DND-41 (cell line): ENCODE data around the gene SCYGR6.

Experiments used
- EZH2 ChIP-seq: IDR thresholded peaks from 3 replicates; pipeline ENCODE4 v1.6.1; 2012; ENCODE audit warnings: borderline replicate concordance, low read depth, mild to moderate bottlenecking, moderate library complexity, low read length, inconsistent platforms; ENCODE audit not compliant: severe bottlenecking
- TF ChIP-seq, protein P1 (sequence below): IDR thresholded peaks from 2 replicates; pipeline ENCODE4 v1.5.1; 2012; ENCODE audit warnings: borderline replicate concordance, low read length, moderate library complexity, mild to moderate bottlenecking; ENCODE audit not compliant: poor library complexity, severe bottlenecking; ENCODE audit errors: extremely low read depth

DNA sequence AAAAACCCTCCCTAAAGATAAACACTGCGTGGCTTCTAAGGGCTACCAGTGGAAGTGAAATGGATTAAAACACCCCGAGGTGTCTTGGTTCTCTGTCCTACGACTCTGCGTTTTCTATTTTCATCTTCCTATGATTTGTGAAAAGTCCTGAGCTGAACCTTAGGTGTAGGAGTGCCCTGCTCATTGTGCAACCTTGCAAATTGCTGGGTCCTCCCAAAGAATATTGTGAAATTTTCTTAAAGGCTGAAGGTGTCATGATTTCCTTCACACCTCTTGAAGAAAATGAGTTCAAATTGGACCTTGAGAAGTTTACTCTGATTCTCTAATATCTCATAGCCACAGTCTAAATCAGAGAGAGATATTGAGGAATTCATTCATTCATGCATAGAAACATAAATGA, 4.9 kb downstream of the SCYGR6 start:
- TF ChIP-seq, protein P1, sequence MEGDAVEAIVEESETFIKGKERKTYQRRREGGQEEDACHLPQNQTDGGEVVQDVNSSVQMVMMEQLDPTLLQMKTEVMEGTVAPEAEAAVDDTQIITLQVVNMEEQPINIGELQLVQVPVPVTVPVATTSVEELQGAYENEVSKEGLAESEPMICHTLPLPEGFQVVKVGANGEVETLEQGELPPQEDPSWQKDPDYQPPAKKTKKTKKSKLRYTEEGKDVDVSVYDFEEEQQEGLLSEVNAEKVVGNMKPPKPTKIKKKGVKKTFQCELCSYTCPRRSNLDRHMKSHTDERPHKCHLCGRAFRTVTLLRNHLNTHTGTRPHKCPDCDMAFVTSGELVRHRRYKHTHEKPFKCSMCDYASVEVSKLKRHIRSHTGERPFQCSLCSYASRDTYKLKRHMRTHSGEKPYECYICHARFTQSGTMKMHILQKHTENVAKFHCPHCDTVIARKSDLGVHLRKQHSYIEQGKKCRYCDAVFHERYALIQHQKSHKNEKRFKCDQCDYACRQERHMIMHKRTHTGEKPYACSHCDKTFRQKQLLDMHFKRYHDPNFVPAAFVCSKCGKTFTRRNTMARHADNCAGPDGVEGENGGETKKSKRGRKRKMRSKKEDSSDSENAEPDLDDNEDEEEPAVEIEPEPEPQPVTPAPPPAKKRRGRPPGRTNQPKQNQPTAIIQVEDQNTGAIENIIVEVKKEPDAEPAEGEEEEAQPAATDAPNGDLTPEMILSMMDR: no peak
- no peak for TF ChIP-seq EZH2
